ENCODE results near the gene GSTCD. TPM values are rescaled to one million over a fixed set of nuclear protein-coding genes. Genes with fewer than 3 reads are reported as not detected.

The GSTCD gene
- total RNA-seq, 1 experiment from 2014 or later: 21.7 TPM

DNA sequence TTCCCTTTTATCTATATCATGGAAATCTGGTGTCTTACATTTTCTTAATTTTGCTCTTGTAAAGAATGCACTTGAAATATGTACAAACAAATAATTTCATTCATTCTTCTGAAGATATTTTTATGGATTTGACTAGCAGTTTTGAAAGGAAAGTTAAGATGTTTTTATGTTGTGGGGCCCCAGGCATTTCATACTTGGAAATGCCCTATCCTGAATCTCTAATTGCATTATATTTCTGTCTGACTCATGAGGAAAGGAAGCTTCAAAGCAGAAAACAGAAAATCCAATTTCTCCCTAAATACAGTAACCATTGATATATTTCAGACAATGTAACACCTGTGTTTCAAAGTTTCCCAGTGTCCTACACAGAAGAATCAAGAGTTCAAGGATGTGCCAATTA, 113.5 kb downstream of the GSTCD start:
- Mint-ChIP-seq H3K4me1 (no peaks in the 10 kb centered on the region; the same call in 1 of the 2 replicates), H3K27me3 (ENCODE audit: low read depth) (no peaks in the 10 kb centered on the region), H3K27ac (no peak overlapping the region), H3K36me3 (no peaks in the 10 kb centered on the region), H3K4me3 (no peak overlapping the region), H3K9me3 (no peaks in the 10 kb centered on the region)
- ATAC-seq: no peak
- no peak for TF ChIP-seq ELF4 (CRISPR knock-in tag; IDR thresholded peaks at IDR 0.05; ENCODE audit: low read depth)
- TF ChIP-seq, protein P1, sequence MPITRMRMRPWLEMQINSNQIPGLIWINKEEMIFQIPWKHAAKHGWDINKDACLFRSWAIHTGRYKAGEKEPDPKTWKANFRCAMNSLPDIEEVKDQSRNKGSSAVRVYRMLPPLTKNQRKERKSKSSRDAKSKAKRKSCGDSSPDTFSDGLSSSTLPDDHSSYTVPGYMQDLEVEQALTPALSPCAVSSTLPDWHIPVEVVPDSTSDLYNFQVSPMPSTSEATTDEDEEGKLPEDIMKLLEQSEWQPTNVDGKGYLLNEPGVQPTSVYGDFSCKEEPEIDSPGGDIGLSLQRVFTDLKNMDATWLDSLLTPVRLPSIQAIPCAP (CRISPR knock-in tag; IDR thresholded peaks at IDR 0.05): no peak
- TF ChIP-seq ZNF317 (CRISPR knock-in tag; IDR thresholded peaks at IDR 0.05; ENCODE audit: borderline replicate concordance, low read depth): no peak
- no peak for TF ChIP-seq HMGA2 (CRISPR knock-in tag; IDR thresholded peaks at IDR 0.05)
- TF ChIP-seq, protein P2, sequence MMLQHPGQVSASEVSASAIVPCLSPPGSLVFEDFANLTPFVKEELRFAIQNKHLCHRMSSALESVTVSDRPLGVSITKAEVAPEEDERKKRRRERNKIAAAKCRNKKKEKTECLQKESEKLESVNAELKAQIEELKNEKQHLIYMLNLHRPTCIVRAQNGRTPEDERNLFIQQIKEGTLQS (CRISPR knock-in tag; conservative IDR thresholded peaks at IDR 0.05): no peak
- TF ChIP-seq ETV6 (CRISPR knock-in tag; IDR thresholded peaks at IDR 0.05): no peak
- TF ChIP-seq, protein P3, sequence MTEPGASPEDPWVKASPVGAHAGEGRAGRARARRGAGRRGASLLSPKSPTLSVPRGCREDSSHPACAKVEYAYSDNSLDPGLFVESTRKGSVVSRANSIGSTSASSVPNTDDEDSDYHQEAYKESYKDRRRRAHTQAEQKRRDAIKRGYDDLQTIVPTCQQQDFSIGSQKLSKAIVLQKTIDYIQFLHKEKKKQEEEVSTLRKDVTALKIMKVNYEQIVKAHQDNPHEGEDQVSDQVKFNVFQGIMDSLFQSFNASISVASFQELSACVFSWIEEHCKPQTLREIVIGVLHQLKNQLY (CRISPR knock-in tag; IDR thresholded peaks at IDR 0.05): no peak
- TF ChIP-seq, protein P4, sequence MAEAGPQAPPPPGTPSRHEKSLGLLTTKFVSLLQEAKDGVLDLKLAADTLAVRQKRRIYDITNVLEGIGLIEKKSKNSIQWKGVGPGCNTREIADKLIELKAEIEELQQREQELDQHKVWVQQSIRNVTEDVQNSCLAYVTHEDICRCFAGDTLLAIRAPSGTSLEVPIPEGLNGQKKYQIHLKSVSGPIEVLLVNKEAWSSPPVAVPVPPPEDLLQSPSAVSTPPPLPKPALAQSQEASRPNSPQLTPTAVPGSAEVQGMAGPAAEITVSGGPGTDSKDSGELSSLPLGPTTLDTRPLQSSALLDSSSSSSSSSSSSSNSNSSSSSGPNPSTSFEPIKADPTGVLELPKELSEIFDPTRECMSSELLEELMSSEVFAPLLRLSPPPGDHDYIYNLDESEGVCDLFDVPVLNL (CRISPR knock-in tag; IDR thresholded peaks at IDR 0.05; ENCODE audit: borderline replicate concordance, low read depth): no peak
- TF ChIP-seq MYBL2 (CRISPR knock-in tag; IDR thresholded peaks at IDR 0.05): no peak
- TF ChIP-seq, protein P5, sequence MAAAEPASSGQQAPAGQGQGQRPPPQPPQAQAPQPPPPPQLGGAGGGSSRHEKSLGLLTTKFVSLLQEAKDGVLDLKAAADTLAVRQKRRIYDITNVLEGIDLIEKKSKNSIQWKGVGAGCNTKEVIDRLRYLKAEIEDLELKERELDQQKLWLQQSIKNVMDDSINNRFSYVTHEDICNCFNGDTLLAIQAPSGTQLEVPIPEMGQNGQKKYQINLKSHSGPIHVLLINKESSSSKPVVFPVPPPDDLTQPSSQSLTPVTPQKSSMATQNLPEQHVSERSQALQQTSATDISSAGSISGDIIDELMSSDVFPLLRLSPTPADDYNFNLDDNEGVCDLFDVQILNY (CRISPR knock-in tag; IDR thresholded peaks at IDR 0.05): no peak
- TF ChIP-seq ZNF416 (CRISPR knock-in tag; IDR thresholded peaks at IDR 0.05): no peak
- TF ChIP-seq ZNF232 (CRISPR knock-in tag; IDR thresholded peaks at IDR 0.05): no peak
- no peak for TF ChIP-seq ZNF671 (CRISPR knock-in tag; IDR thresholded peaks at IDR 0.05)
- TF ChIP-seq CREB1 (CRISPR knock-in tag; IDR thresholded peaks at IDR 0.05): no peak
- no peak for TF ChIP-seq ZNF219 (CRISPR knock-in tag; IDR thresholded peaks at IDR 0.05; ENCODE audit: borderline replicate concordance)
- no peak for TF ChIP-seq SOX15 (CRISPR knock-in tag; IDR thresholded peaks at IDR 0.05)
- no peak for TF ChIP-seq JUN (CRISPR knock-in tag; IDR thresholded peaks at IDR 0.05)
- no peak for TF ChIP-seq TP53 (CRISPR knock-in tag; IDR thresholded peaks at IDR 0.05)
- TF ChIP-seq TEAD4 (CRISPR knock-in tag; IDR thresholded peaks at IDR 0.05): no peak
- TF ChIP-seq ZNF396 (CRISPR knock-in tag; IDR thresholded peaks at IDR 0.05; ENCODE audit: borderline replicate concordance): no peak
- ChIA-PET POLR2A (no interaction called here), CTCF (no interaction called here)
- DNase-seq (ENCODE audit: low spot score): no peak

DNA sequence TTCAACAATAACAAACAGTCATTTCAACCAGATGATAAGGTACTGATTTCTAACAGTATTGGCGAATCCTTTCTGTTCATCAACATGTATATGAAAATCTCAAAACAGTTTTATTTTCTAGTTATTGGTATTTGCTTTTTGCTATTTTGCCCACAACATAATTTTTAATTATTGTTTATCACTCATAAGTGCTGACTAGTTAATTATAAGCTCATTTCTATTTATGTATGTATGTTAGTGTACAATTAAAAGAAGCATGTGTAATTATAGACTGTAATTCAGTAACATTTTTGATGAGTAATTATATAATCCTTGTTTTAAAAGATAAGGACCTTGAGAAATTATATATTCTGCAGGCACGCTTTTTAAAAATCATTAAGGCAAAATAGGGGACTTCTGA, 119.5 kb downstream of the GSTCD start:
- peaks cover 5% of the 10 kb centered on the region; the same call in 1 of the 2 replicates for H3K9me3 Mint-ChIP-seq
- H3K27me3 Mint-ChIP-seq (ENCODE audit: low read depth): no peaks in the 10 kb centered on the region

More for the DNA sequence above, 119.5 kb downstream of the GSTCD start:
- TF ChIP-seq NFATC4 (CRISPR knock-in tag; IDR thresholded peaks at IDR 0.05) (no peak), EMX1 (CRISPR knock-in tag; IDR thresholded peaks at IDR 0.05) (no peak), ZNF138 (CRISPR knock-in tag; conservative IDR thresholded peaks at IDR 0.05) (no peak)
- TF ChIP-seq, protein P6, sequence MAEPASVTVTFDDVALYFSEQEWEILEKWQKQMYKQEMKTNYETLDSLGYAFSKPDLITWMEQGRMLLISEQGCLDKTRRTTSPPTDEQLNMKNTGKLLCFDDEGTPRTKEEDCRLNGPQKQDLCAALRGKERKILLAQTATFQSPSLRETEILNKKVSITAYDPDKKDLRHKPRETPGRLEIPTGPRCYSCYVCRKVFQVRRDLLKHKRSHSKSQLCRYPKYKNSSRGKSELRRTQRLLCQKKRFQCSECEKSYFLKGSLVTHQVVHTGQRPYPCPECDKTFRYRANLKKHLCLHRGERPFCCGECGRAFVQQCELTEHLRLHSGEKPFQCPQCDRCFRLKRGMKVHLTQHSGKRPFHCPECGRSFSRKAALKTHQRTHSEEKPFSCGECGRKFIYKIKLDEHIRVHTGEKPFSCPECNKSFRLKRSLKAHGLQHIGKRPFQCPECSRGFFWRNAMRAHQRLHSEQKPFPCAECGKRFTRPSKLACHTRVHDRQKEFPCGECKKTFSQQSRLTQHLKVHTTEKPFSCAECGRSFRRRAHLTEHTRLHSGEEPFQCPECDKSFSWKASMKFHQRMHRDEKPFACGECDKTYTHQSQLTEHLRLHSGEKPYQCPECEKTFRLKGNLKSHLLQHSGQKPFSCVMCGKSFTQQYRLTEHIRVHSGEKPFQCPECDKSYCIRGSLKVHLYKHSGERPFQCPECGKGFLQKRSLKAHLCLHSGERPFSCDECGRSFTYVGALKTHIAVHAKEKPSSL (CRISPR knock-in tag; conservative IDR thresholded peaks at IDR 0.05): no peak
- TF ChIP-seq, protein P7, sequence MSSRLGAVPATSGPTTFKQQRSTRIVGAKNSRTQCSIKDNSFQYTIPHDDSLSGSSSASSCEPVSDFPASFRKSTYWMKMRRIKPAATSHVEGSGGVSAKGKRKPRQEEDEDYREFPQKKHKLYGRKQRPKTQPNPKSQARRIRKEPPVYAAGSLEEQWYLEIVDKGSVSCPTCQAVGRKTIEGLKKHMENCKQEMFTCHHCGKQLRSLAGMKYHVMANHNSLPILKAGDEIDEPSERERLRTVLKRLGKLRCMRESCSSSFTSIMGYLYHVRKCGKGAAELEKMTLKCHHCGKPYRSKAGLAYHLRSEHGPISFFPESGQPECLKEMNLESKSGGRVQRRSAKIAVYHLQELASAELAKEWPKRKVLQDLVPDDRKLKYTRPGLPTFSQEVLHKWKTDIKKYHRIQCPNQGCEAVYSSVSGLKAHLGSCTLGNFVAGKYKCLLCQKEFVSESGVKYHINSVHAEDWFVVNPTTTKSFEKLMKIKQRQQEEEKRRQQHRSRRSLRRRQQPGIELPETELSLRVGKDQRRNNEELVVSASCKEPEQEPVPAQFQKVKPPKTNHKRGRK (CRISPR knock-in tag; IDR thresholded peaks at IDR 0.05; ENCODE audit: borderline replicate concordance): no peak
- TF ChIP-seq, protein P8, sequence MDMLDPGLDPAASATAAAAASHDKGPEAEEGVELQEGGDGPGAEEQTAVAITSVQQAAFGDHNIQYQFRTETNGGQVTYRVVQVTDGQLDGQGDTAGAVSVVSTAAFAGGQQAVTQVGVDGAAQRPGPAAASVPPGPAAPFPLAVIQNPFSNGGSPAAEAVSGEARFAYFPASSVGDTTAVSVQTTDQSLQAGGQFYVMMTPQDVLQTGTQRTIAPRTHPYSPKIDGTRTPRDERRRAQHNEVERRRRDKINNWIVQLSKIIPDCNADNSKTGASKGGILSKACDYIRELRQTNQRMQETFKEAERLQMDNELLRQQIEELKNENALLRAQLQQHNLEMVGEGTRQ (CRISPR knock-in tag; IDR thresholded peaks at IDR 0.05): no peak
- TF ChIP-seq, protein P9, sequence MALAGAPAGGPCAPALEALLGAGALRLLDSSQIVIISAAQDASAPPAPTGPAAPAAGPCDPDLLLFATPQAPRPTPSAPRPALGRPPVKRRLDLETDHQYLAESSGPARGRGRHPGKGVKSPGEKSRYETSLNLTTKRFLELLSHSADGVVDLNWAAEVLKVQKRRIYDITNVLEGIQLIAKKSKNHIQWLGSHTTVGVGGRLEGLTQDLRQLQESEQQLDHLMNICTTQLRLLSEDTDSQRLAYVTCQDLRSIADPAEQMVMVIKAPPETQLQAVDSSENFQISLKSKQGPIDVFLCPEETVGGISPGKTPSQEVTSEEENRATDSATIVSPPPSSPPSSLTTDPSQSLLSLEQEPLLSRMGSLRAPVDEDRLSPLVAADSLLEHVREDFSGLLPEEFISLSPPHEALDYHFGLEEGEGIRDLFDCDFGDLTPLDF (CRISPR knock-in tag; IDR thresholded peaks at IDR 0.05): no peak
- ChIA-PET POLR2A (no interaction called here), CTCF (no interaction called here)
- Mint-ChIP-seq H3K4me3 (no peak overlapping the region), H3K36me3 (peaks cover 7% of the 10 kb centered on the region), H3K27ac (no peak overlapping the region), H3K4me1 (0 out of 2 replicates have a peak, but pooled peaks cover 5% of the 10 kb centered on the region)
- no peak for ATAC-seq
- DNase-seq (ENCODE audit: low spot score): no peak

Measured in WTC11 (cell line).